NCI-H345 treated with DMSO at 0.1 percent for 48 hours (cell line): ENCODE measurements around the gene DTHD1.

Source experiments
- DNase-seq: peaks from one replicate; lab custom pipeline; 2025; ENCODE audit not compliant: unreplicated experiment; lab: John Stamatoyannopoulos, UW

DTHD1 gene

GRCh38 chr4:36269101-36269500 lies 12.3 kb upstream of the DTHD1 start:
- no peak for DNase-seq

GRCh38 chr4:36269533-36270173 lies 11.8 kb upstream of the DTHD1 start:
- DNase-seq, result no peak

GRCh38 chr4:36273276-36273675 lies 8.1 kb upstream of the DTHD1 start:
- no peak for DNase-seq

GRCh38 chr4:36274158-36274557 lies 7.3 kb upstream of the DTHD1 start:
- no peak for DNase-seq

- DNase-seq, result no peak
Observed at GRCh38 chr4:36277533-36277932, 3.9 kb upstream of the DTHD1 start.

- no peak for DNase-seq
Observed at GRCh38 chr4:36278789-36279188, 2.6 kb upstream of the DTHD1 start.

GRCh38 chr4:36280555-36280954 lies 861 bp upstream of the DTHD1 start:
- DNase-seq, result no peak

GRCh38 chr4:36282503-36283030 lies 1.2 kb downstream of the DTHD1 start:
- no peak for DNase-seq

GRCh38 chr4:36283912-36284465 lies 2.6 kb downstream of the DTHD1 start:
- DNase-seq, result no peak

GRCh38 chr4:36285784-36286480 lies 4.5 kb downstream of the DTHD1 start:
- no peak for DNase-seq

GRCh38 chr4:36286481-36286871 lies 5.1 kb downstream of the DTHD1 start:
- DNase-seq, result no peak

GRCh38 chr4:36288731-36289426 lies 7.5 kb downstream of the DTHD1 start:
- DNase-seq, result no peak

- DNase-seq, result no peak
Observed at GRCh38 chr4:36290641-36291040, 9.2 kb downstream of the DTHD1 start.

- DNase-seq, result no peak
Observed at GRCh38 chr4:36292556-36293188, 11.3 kb downstream of the DTHD1 start.

- DNase-seq, result no peak
Observed at GRCh38 chr4:36301127-36301526, 19.7 kb downstream of the DTHD1 start.

GRCh38 chr4:36303426-36304137 lies 22.2 kb downstream of the DTHD1 start:
- no peak for DNase-seq

GRCh38 chr4:36304138-36304681 lies 22.8 kb downstream of the DTHD1 start:
- DNase-seq, result no peak

GRCh38 chr4:36308150-36308549 lies 26.7 kb downstream of the DTHD1 start:
- DNase-seq, result no peak

GRCh38 chr4:36310216-36310615 lies 28.8 kb downstream of the DTHD1 start:
- no peak for DNase-seq

- DNase-seq, result no peak
Observed at GRCh38 chr4:36310793-36311192, 29.4 kb downstream of the DTHD1 start.
